Body of pancreas (tissue), 4 donors: ENCODE measurements around the gene FMNL2. TPM values are rescaled to one million over a fixed set of nuclear protein-coding genes. Genes with fewer than 3 reads are reported as not detected.
A peak's percentile ranks its signal among the peaks of the same experiment; 100 is the strongest.

Experiments used
- ATAC-seq: fragments of 150-250 bp; one replicate; pipeline ENCODE4 v1.9.1; 2016
- DNase-seq, 4 donors: peaks; one replicate each; pipeline ENCODE4 v3.0.0-alpha.2; 2019
- H3K27ac ChIP-seq, 4 donors: fragments of 200-600 bp; sonication (generic); 1 replicate in 3 of 4; 2 replicates in 1 of 4; pipeline versions ENCODE4 v1.5.1 to v1.6.1; 2016 to 2019; ENCODE audit warnings: mild to moderate bottlenecking in 1 of 4, mixed read lengths in 1 of 4, moderate library complexity in 1 of 4
- H3K27me3 ChIP-seq, 2 donors: fragments of 200-600 bp; sonication (generic); one replicate each; pipeline ENCODE4 v1.6.0; 2016; ENCODE audit warnings: mild to moderate bottlenecking in 1 of 2
- H3K36me3 ChIP-seq, 2 donors: fragments of 200-600 bp; sonication (generic); replicated peaks in 1 of 2; 2 replicates each; pipeline ENCODE4 v1.5.1; 2016; ENCODE audit warnings: low read depth in 2 of 2; ENCODE audit not compliant: insufficient read depth in 1 of 2
- H3K4me1 ChIP-seq: fragments of 200-600 bp; sonication (generic); one replicate; pipeline ENCODE4 v1.6.0; 2016
- H3K4me3 ChIP-seq, 2 donors: fragments of 200-600 bp; sonication (generic); 1 replicate in 1 of 2; 2 replicates in 1 of 2; pipeline ENCODE4 v1.5.1; 2016 to 2019
- H3K9me3 ChIP-seq, 3 donors: fragments of 200-600 bp; sonication (generic); 1 replicate in 2 of 3; 2 replicates in 1 of 3; pipeline ENCODE4 v1.5.1; 2016
- POLR2A ChIP-seq, 3 donors: fragments of 450-650 bp; IDR thresholded peaks; one replicate each; pipeline ENCODE4 v1.6.1; 2016; ENCODE audit warnings: antibody characterized with exemption in 3 of 3, mild to moderate bottlenecking in 2 of 3
- WGBS, 2 donors: methylation state at CpG; one replicate each; pipeline ENCODE4 v1.1.5; 2017; 5-methylcytosine and 5-hydroxymethylcytosine counted together
- intact Hi-C: fragments of 100-400 bp; cut with DNase I; formaldehyde crosslinking; loops from one replicate; pipeline ENCODE4 v1.15.1; 2023
- total RNA-seq, 2 donors: library from RNA; depleted of rRNA; stranded (reverse); fragments of >200 nt; gene quantifications; one replicate each; pipeline ENCODE4 v1.1.0, GENCODE V29; 2016
- TF ChIP-seq, protein P1 (sequence below), 7 experiments: fragments of 450-650 bp in 4 of 7; fragments of 200-600 bp in 3 of 7; sonication (generic) in 3 of 7; IDR thresholded peaks; one replicate each; pipeline ENCODE4 v1.5.1; 2016 to 2019; ENCODE audit warnings: antibody characterized with exemption in 7 of 7

FMNL2 gene
- total RNA-seq, 2 donors from 2014 or later, result 13.5 to 44.4 TPM

- no peaks in the 10 kb centered on the region for H3K9me3 ChIP-seq
- H3K4me1 ChIP-seq, result no peaks in the 10 kb centered on the region
- DNase-seq (no peak), ATAC-seq (no peak)
- WGBS, 2 donors, result 60 to 73% methylated on average over 3 of the region's 3 CpGs
- no peak for TF ChIP-seq POLR2A (IDR thresholded peaks at IDR 0.05)
- TF ChIP-seq, protein P1, sequence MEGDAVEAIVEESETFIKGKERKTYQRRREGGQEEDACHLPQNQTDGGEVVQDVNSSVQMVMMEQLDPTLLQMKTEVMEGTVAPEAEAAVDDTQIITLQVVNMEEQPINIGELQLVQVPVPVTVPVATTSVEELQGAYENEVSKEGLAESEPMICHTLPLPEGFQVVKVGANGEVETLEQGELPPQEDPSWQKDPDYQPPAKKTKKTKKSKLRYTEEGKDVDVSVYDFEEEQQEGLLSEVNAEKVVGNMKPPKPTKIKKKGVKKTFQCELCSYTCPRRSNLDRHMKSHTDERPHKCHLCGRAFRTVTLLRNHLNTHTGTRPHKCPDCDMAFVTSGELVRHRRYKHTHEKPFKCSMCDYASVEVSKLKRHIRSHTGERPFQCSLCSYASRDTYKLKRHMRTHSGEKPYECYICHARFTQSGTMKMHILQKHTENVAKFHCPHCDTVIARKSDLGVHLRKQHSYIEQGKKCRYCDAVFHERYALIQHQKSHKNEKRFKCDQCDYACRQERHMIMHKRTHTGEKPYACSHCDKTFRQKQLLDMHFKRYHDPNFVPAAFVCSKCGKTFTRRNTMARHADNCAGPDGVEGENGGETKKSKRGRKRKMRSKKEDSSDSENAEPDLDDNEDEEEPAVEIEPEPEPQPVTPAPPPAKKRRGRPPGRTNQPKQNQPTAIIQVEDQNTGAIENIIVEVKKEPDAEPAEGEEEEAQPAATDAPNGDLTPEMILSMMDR (IDR thresholded peaks at IDR 0.05), result no peak
- H3K27ac ChIP-seq, result no peak overlapping the region
- H3K27me3 ChIP-seq, result no peaks in the 10 kb centered on the region
- H3K4me3 ChIP-seq, result no peak overlapping the region
- intact Hi-C loops, result no loop called here
- H3K36me3 ChIP-seq, result no peaks in the 10 kb centered on the region
Observed at GRCh38 chr2:152571048-152571766, 236.2 kb downstream of the FMNL2 start.

GRCh38 chr2:152572031-152572430 lies 237.1 kb downstream of the FMNL2 start:
- WGBS, 2 donors, result 88 to 100% methylated on average over 1 of the region's 1 CpG
- no peaks in the 10 kb centered on the region for H3K27me3 ChIP-seq
- H3K4me1 ChIP-seq, result no peaks in the 10 kb centered on the region
- TF ChIP-seq, protein P1 (IDR thresholded peaks at IDR 0.05), result no peak
- TF ChIP-seq POLR2A (IDR thresholded peaks at IDR 0.05), result no peak
- H3K27ac ChIP-seq, result no peak overlapping the region
- intact Hi-C loops, result no loop called here
- H3K4me3 ChIP-seq, result no peak overlapping the region
- no peaks in the 10 kb centered on the region for H3K36me3 ChIP-seq
- no peak for ATAC-seq
- no peaks in the 10 kb centered on the region for H3K9me3 ChIP-seq
- no peak for DNase-seq

DNA sequence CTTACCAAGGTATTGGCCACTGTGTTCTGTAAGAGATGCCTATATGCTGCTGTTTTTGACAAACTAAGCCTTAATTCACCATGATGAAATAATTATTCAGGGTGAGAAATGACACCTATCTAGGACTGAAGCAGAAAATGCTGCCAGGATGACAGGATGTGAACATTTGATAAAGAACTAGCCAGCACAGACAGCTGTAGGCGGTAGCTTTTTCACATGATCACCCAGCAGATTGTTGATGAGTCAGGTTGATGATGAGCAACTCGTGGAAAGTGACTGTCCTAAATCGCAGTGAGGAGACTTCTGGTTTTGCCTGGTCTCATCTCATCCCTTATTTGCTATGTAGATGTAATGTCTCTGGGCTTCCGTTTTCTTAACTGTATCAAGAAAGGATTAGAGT lies 238.2 kb downstream of the FMNL2 start:
- no peak overlapping the region for H3K27ac ChIP-seq
- H3K4me1 ChIP-seq, result no peaks in the 10 kb centered on the region
- H3K4me3 ChIP-seq, result no peak overlapping the region
- no peaks in the 10 kb centered on the region for H3K9me3 ChIP-seq
- no peaks in the 10 kb centered on the region for H3K27me3 ChIP-seq
- ATAC-seq, result no peak
- WGBS, 2 donors, result 65 to 85% methylated on average over 4 of the region's 4 CpGs
- no peaks in the 10 kb centered on the region for H3K36me3 ChIP-seq
- DNase-seq, result peak in 1 of 4 donors; percentile 61
- intact Hi-C loops, result no loop called here
- TF ChIP-seq, protein P1 (IDR thresholded peaks at IDR 0.05), result no peak
- TF ChIP-seq POLR2A (IDR thresholded peaks at IDR 0.05), result no peak

DNA sequence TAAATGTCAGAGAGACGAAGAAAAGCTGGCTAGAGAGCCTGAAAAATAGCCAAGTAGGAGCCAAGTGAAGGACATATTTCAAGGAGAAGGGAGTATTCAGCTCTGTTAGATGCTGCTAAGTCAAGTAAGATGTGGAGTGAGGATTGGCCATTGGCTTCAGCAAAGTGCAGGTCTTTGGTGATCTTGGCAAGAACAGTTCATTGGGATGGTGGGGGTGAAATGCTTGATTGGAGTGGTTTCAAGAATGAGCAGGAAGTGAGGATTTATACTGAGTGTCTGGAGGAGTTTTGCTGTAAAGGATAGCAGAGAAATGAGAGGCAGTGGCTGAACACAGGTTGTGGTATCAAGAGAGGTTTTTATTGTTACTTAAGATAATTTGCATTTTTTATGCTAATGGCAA lies 242.6 kb downstream of the FMNL2 start:
- Histone ChIP-seq H3K27ac (no peak overlapping the region), H3K4me1 (no peaks in the 10 kb centered on the region), H3K36me3 (no peaks in the 10 kb centered on the region), H3K4me3 (no peak overlapping the region), H3K27me3 (no peaks in the 10 kb centered on the region), H3K9me3 (no peaks in the 10 kb centered on the region)
- intact Hi-C loops, result no loop called here
- DNase-seq, result no peak
- TF ChIP-seq, protein P1 (IDR thresholded peaks at IDR 0.05), result no peak
- no peak for TF ChIP-seq POLR2A (IDR thresholded peaks at IDR 0.05)
- ATAC-seq, result no peak
- 82 to 84% methylated on average over 1 of the region's 1 CpG for WGBS, 2 donors

GRCh38 chr2:152578573-152578972 lies 243.6 kb downstream of the FMNL2 start:
- Histone ChIP-seq H3K27ac (no peak overlapping the region), H3K9me3 (no peaks in the 10 kb centered on the region), H3K36me3 (no peaks in the 10 kb centered on the region), H3K4me1 (no peaks in the 10 kb centered on the region), H3K4me3 (no peak overlapping the region), H3K27me3 (no peaks in the 10 kb centered on the region)
- DNase-seq (no peak), ATAC-seq (no peak)
- intact Hi-C loops, result no loop called here
- WGBS, 2 donors, result 83 to 85% methylated on average over 4 of the region's 4 CpGs
- TF ChIP-seq, protein P1 (IDR thresholded peaks at IDR 0.05), result no peak
- no peak for TF ChIP-seq POLR2A (IDR thresholded peaks at IDR 0.05)
